Coronary artery (tissue), 2 donors: Measurements from ENCODE around the gene YPEL1.

ENCODE experiments used
- DNase-seq: peaks from one replicate; pipeline ENCODE4 v3.0.0-alpha.2; 2017; ENCODE audit warnings: low spot score
- H3K27ac ChIP-seq, 2 donors: fragments of 200-600 bp; sonication (generic); one replicate each; pipeline ENCODE4 v1.5.1; 2016 to 2019
- H3K4me3 ChIP-seq: fragments of 200-600 bp; sonication (generic); 2 replicates; pipeline ENCODE4 v1.5.1; 2016; ENCODE audit warnings: mild to moderate bottlenecking, moderate library complexity
- CTCF ChIP-seq: fragments of 200-600 bp; sonication (generic); IDR thresholded peaks from one replicate; pipeline ENCODE4 v1.5.1; 2019; ENCODE audit warnings: antibody characterized with exemption

Gene YPEL1

GRCh38 chr22:21663738-21664137, 71.9 kb downstream of the YPEL1 start:
- H3K27ac ChIP-seq: no peak overlapping the region
- DNase-seq: no peak
- TF ChIP-seq CTCF: no peak
- H3K4me3 ChIP-seq: no peak overlapping the region

DNA sequence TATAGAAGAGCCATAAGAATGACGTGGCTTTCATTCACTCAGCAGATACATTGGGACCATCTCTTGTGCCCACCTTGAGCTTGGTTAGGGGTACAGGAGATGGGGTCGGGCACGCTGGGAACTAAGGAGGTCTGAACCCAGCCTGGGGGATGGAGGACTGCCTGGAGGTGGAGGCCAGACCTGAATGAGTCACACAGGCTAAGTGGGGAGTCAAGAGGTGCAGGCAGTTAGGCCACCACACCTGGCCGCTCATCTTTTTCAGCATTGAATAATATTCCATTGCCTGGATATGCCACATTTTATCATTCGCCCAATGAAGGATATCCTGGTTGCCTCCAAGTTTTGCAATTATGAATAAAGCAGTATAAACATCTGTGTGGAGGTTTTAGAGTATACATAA, 73.6 kb downstream of the YPEL1 start:
- DNase-seq: no peak
- no peak for TF ChIP-seq CTCF
- H3K27ac ChIP-seq: no peak overlapping the region
- H3K4me3 ChIP-seq: no peak overlapping the region

DNA sequence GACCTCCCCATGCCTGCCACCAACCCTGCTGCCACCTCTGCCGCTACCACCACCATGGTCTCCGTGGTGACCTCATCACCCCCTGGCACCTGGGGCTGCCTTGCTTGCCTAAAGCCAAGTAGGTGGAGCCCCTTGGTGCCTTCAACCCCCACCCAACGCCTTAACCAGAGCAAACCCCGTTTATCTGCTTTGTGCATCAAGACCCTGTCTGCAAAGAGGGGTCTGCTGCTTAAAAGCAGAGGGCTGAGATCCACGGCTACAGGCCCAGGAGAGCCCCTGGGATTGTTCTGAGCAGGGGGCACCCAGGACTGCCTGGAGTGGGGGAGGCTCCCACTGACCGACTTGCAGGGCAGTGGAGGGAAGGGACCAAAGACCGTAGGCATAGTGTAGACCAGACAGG, 74.7 kb downstream of the YPEL1 start:
- Histone ChIP-seq H3K4me3 (no peak overlapping the region), H3K27ac (no peak overlapping the region)
- no peak for TF ChIP-seq CTCF
- DNase-seq: no peak

DNA sequence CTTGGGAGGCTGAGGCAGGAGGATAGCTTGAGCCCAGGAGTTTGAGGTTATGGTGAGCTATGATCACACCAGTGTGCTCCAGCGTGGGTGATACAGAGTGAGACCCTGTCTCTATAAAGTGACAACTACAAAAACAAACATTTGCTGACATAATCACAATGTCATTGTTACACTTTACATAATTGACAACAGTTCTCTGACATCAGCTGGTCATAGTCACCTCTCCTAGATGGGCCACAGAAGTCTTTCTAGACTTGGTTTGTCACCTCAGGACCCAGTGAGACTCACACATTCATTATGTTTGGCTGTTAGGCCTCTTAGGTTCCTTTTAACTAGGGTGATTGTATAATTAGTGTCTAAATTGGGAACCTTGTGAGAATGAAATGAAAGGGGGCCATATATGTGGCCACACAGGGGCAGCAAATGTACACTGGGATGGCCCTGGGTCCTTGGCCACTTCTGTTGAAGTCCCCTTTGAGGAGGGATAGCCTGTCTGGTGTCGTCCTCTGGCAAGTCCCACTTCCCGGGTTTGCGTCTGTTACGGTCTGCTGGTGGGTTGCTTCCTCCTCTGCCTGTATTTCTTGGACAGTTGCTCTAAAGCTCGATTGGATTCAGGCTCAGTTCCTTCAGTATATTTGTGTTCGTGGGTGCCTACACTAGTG, 75.6 kb downstream of the YPEL1 start:
- DNase-seq: no peak
- Histone ChIP-seq H3K27ac (no peak overlapping the region), H3K4me3 (no peak overlapping the region)
- TF ChIP-seq CTCF: no peak

DNA sequence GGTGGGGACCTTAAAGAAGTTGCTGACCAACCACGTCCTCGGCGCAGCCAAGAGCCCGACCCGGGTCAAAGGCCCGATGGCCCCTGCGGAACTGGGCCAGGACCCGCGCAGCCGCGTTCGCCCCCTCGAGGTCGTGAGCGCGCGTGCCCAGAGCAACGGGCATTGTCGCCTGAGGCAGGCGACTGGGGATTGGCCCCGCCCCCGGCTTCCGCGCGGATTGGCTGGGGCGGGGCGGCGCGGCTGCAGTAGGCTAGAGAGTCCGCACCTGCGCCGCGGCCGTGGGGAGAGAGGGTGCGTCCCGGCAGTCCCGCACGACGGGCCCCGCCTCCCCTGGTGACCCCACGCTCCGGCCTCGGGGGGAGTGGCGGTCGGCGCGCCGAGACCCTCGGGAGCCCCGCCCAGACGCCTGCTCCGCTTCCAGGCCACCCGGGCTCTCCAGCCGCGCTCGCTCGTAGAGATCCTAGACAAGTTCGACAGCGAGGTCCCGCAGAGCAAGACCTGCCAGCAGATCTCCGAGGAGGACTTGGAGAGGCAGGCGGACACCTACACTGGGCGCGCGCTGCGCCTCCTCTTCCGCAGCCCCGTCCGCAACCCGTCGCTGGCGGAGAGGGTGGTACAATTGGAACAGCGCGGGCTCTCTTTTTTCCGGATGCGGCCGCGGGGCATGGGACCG, 78.1 kb downstream of the YPEL1 start:
- Histone ChIP-seq H3K27ac (no peak overlapping the region), H3K4me3 (peak overlapping the region; percentile 80)
- DNase-seq: no peak
- no peak for TF ChIP-seq CTCF

- TF ChIP-seq CTCF: no peak
- Histone ChIP-seq H3K4me3 (peak overlapping the region; percentile 80), H3K27ac (no peak overlapping the region)
- no peak for DNase-seq
These were observed 78.6 kb downstream of the YPEL1 start for GRCh38 chr22:21657020-21657359.
